SJCRH30 (cell line): ENCODE data around the gene BEX5. TPM values are rescaled to one million over a fixed set of nuclear protein-coding genes. Genes with fewer than 3 reads are reported as not detected.
"Not testable (repeated sequence)": the region's sequence is repeated elsewhere in the genome, so short reads cannot be mapped to it uniquely, and the experiment has no call there.

Experiments
- DNase-seq, 2 experiments: peaks; one replicate each; pipeline ENCODE4 v3.0.0-alpha.2; 2015 to 2020
- H3K27ac ChIP-seq: fragments of 250-450 bp; sonication (Bioruptor Pico); 2 replicates; pipeline ENCODE4 v1.5.1; 2020; ENCODE audit warnings: mild to moderate bottlenecking, moderate library complexity
- H3K27me3 ChIP-seq: fragments of 250-450 bp; sonication (Bioruptor Pico); 2 replicates; pipeline ENCODE4 v1.5.1; 2020; ENCODE audit warnings: mild to moderate bottlenecking, moderate library complexity
- H3K36me3 ChIP-seq: fragments of 250-450 bp; sonication (Bioruptor Pico); 2 replicates; pipeline ENCODE4 v1.5.1; 2020; ENCODE audit warnings: mild to moderate bottlenecking, moderate library complexity
- H3K4me1 ChIP-seq: fragments of 250-450 bp; sonication (Bioruptor Pico); 2 replicates; pipeline ENCODE4 v1.5.1; 2020; ENCODE audit warnings: mild to moderate bottlenecking, moderate library complexity
- H3K4me3 ChIP-seq: fragments of 250-450 bp; sonication (Bioruptor Pico); 2 replicates; pipeline ENCODE4 v1.5.1; 2020; ENCODE audit warnings: mild to moderate bottlenecking, moderate library complexity
- H3K9me3 ChIP-seq: fragments of 250-450 bp; sonication (Bioruptor Pico); replicated peaks from 2 replicates; pipeline ENCODE4 v1.5.1; 2020; ENCODE audit warnings: mild to moderate bottlenecking, moderate library complexity
- total RNA-seq: library from RNA; depleted of rRNA; stranded (reverse); fragments of >200 nt; shearing (Covaris generic); gene quantifications from 2 replicates; pipeline ENCODE4 v1.2.3, GENCODE V29; 2014; rRNA removed

BEX5 gene
- total RNA-seq = not detected in 2 replicates

- no peak for DNase-seq
- Histone ChIP-seq H3K36me3 (no peaks in the 10 kb centered on the region), H3K9me3 (no peaks in the 10 kb centered on the region), H3K27ac (no peak within 1 kb of the TSS), H3K4me3 (no peak within 1 kb of the TSS), H3K4me1 (no peaks in the 10 kb centered on the region), H3K27me3 (no peaks in the 10 kb centered on the region)
Measured at GRCh38 chrX:102155806-102156179, at the start of gene BEX5. TSS of gene BEX5 (minus strand) at chrX:102155977. CDS start at chrX:102154265, 1,712 bp downstream.

GRCh38 chrX:102185967-102186720, 30.4 kb upstream of the BEX5 start:
- H3K27ac ChIP-seq = no peak overlapping the region
- H3K27me3 ChIP-seq = no peaks in the 10 kb centered on the region
- no peak for DNase-seq
- H3K4me1 ChIP-seq = no peaks in the 10 kb centered on the region
- H3K36me3 ChIP-seq = no peaks in the 10 kb centered on the region
- H3K9me3 ChIP-seq = no peaks in the 10 kb centered on the region
- H3K4me3 ChIP-seq = no peak overlapping the region

- Histone ChIP-seq H3K4me1 (no peaks in the 10 kb centered on the region), H3K4me3 (no peak overlapping the region), H3K9me3 (no peaks in the 10 kb centered on the region), H3K36me3 (no peaks in the 10 kb centered on the region), H3K27ac (no peak overlapping the region), H3K27me3 (no peaks in the 10 kb centered on the region)
- no peak for DNase-seq
Measured at GRCh38 chrX:102154900-102155805, 624 bp downstream of the BEX5 start.

- Histone ChIP-seq H3K36me3 (no peaks in the 10 kb centered on the region), H3K27me3 (no peaks in the 10 kb centered on the region), H3K4me1 (no peaks in the 10 kb centered on the region), H3K9me3 (no peaks in the 10 kb centered on the region), H3K4me3 (no peak overlapping the region), H3K27ac (no peak overlapping the region)
- DNase-seq = peak in 1 of 2 experiments; percentile 5
Measured at GRCh38 chrX:102154218-102154860, 1.4 kb downstream of the BEX5 start.

GRCh38 chrX:102142274-102142673, 13.5 kb downstream of the BEX5 start, which contains the start of gene TCEAL6:
TSS of gene TCEAL6 (minus strand) at chrX:102142481.
- not testable (repeated sequence) for DNase-seq, H3K9me3 ChIP-seq, H3K27me3 ChIP-seq, H3K27ac ChIP-seq, H3K36me3 ChIP-seq, H3K4me3 ChIP-seq, H3K4me1 ChIP-seq

GRCh38 chrX:102141631-102142030, 14.1 kb downstream of the BEX5 start:
- H3K27ac ChIP-seq, H3K36me3 ChIP-seq, H3K27me3 ChIP-seq, H3K4me3 ChIP-seq, DNase-seq, H3K4me1 ChIP-seq, H3K9me3 ChIP-seq: not testable (repeated sequence)

GRCh38 chrX:102140876-102141275, 14.9 kb downstream of the BEX5 start:
- H3K4me1 ChIP-seq, H3K4me3 ChIP-seq, H3K27me3 ChIP-seq, H3K36me3 ChIP-seq, DNase-seq, H3K27ac ChIP-seq, H3K9me3 ChIP-seq: not testable (repeated sequence)

GRCh38 chrX:102138064-102138463, 17.7 kb downstream of the BEX5 start:
- H3K4me1 ChIP-seq = no peaks in the 10 kb centered on the region
- DNase-seq = peak in 1 of 2 experiments; percentile 16
- no peak overlapping the region for H3K4me3 ChIP-seq
- H3K9me3 ChIP-seq = no peaks in the 10 kb centered on the region
- no peaks in the 10 kb centered on the region for H3K36me3 ChIP-seq
- no peaks in the 10 kb centered on the region for H3K27me3 ChIP-seq
- H3K27ac ChIP-seq = no peak overlapping the region

GRCh38 chrX:102129473-102129872, 26.3 kb downstream of the BEX5 start:
- Histone ChIP-seq H3K36me3 (no peaks in the 10 kb centered on the region), H3K27ac (no peak overlapping the region)

GRCh38 chrX:102126863-102127262, 28.9 kb downstream of the BEX5 start:
- Histone ChIP-seq H3K36me3 (no peaks in the 10 kb centered on the region), H3K4me3 (no peak overlapping the region), H3K4me1 (no peaks in the 10 kb centered on the region), H3K27ac (no peak overlapping the region), H3K27me3 (no peaks in the 10 kb centered on the region), H3K9me3 (no peaks in the 10 kb centered on the region)
- no peak for DNase-seq

More at GRCh38 chrX:102129473-102129872, 26.3 kb downstream of the BEX5 start:
- Histone ChIP-seq H3K27me3 (no peaks in the 10 kb centered on the region), H3K9me3 (no peaks in the 10 kb centered on the region), H3K4me1 (no peaks in the 10 kb centered on the region), H3K4me3 (no peak overlapping the region)
- peak in 1 of 2 experiments; percentile 10 for DNase-seq

GRCh38 chrX:102126080-102126818, 29.5 kb downstream of the BEX5 start:
- H3K4me1 ChIP-seq, DNase-seq, H3K4me3 ChIP-seq, H3K27ac ChIP-seq, H3K36me3 ChIP-seq, H3K27me3 ChIP-seq, H3K9me3 ChIP-seq: not testable (repeated sequence)

GRCh38 chrX:102125436-102125835, 30.3 kb downstream of the BEX5 start, which contains the start of gene TCEAL2:
TSS of gene TCEAL2 (plus strand) at chrX:102125679. CDS start at chrX:102126831, 1,152 bp downstream.
- not testable (repeated sequence) for H3K9me3 ChIP-seq, H3K36me3 ChIP-seq, DNase-seq, H3K27me3 ChIP-seq, H3K4me1 ChIP-seq, H3K4me3 ChIP-seq, H3K27ac ChIP-seq

- H3K36me3 ChIP-seq, DNase-seq, H3K27me3 ChIP-seq, H3K4me3 ChIP-seq, H3K27ac ChIP-seq, H3K4me1 ChIP-seq, H3K9me3 ChIP-seq: not testable (repeated sequence)
Measured at GRCh38 chrX:102125014-102125413, 30.8 kb downstream of the BEX5 start.

- Histone ChIP-seq H3K36me3 (no peaks in the 10 kb centered on the region), H3K9me3 (no peaks in the 10 kb centered on the region), H3K4me3 (no peak overlapping the region), H3K27ac (no peak overlapping the region), H3K27me3 (no peaks in the 10 kb centered on the region), H3K4me1 (no peaks in the 10 kb centered on the region)
- DNase-seq = no peak
Measured at GRCh38 chrX:102115748-102116147, 40.0 kb downstream of the BEX5 start.
